B cell (primary cell): ENCODE data around the gene ATP8A2. TPM values are rescaled to one million over a fixed set of nuclear protein-coding genes. Genes with fewer than 3 reads are reported as not detected.

Experiments used
- ATAC-seq: fragments of 200-7000 bp; cut with Tn5 transposase; one replicate; pipeline ENCODE4 v1.10.0; 2021; ENCODE audit warnings: low read depth, mild to moderate bottlenecking, moderate number of reproducible peaks, moderate library complexity
- CTCF ChIA-PET: fragments of 350-600 bp; sonication (Branson Sonifier 250); formaldehyde crosslinking; loops from one replicate; lab custom pipeline; 2021; ENCODE audit warnings: antibody characterized with exemption, inconsistent platforms; lab: Charles Lee
- POLR2A ChIA-PET: fragments of 350-600 bp; sonication (Branson Sonifier 250); formaldehyde crosslinking; loops from one replicate; lab custom pipeline; 2021; ENCODE audit warnings: antibody characterized with exemption; lab: Charles Lee
- DNase-seq: peaks from one replicate; pipeline ENCODE4 v3.0.0; 2013
- H2AFZ ChIP-seq: 2 replicates; pipeline ENCODE4 v1.6.1; 2012; ENCODE audit warnings: mild to moderate bottlenecking, low read depth, low read length; ENCODE audit not compliant: insufficient read depth, poor library complexity, severe bottlenecking
- H3K27ac ChIP-seq, 2 donors: 1 replicate in 1 of 2; 2 replicates in 1 of 2; pipeline ENCODE4 v1.5.1; 2012 to 2013; ENCODE audit warnings: low read length in 2 of 2, mild to moderate bottlenecking in 2 of 2, moderate library complexity in 1 of 2
- H3K27me3 ChIP-seq, 4 experiments: fragments of 200-600 bp in 1 of 4; sonication (generic) in 1 of 4; replicated peaks in 1 of 4; 1 replicate in 2 of 4; 2 replicates in 2 of 4; pipeline versions ENCODE4 v1.6.1 to v1.7.0; 2013 to 2016; ENCODE audit warnings: low read length in 3 of 4, mild to moderate bottlenecking in 2 of 4, mixed read lengths in 1 of 4, moderate library complexity in 1 of 4; ENCODE audit not compliant: insufficient read depth in 4 of 4, control insufficient read depth in 3 of 4; ENCODE audit errors: control extremely low read depth in 1 of 4
- H3K36me3 ChIP-seq, 2 experiments: replicated peaks in 1 of 2; 1 replicate in 1 of 2; 2 replicates in 1 of 2; pipeline versions ENCODE4 v1.6.1 to v1.7.1; 2013; ENCODE audit warnings: low read length in 1 of 2; ENCODE audit not compliant: insufficient read depth in 2 of 2, control insufficient read depth in 1 of 2; ENCODE audit errors: control extremely low read depth in 1 of 2, extremely low read depth in 1 of 2
- H3K4me1 ChIP-seq, 2 donors: fragments of 200-600 bp in 1 of 2; sonication (generic) in 1 of 2; 1 replicate in 1 of 2; 2 replicates in 1 of 2; pipeline versions ENCODE4 v1.5.1 to v1.6.1; 2013 to 2017; ENCODE audit warnings: low read length in 2 of 2; ENCODE audit not compliant: control insufficient read depth in 2 of 2, insufficient read depth in 2 of 2
- H3K4me2 ChIP-seq: replicated peaks from 2 replicates; pipeline ENCODE3; 2012; ENCODE audit warnings: mild to moderate bottlenecking, low read depth, low read length; ENCODE audit not compliant: poor library complexity, severe bottlenecking
- H3K4me3 ChIP-seq, 5 experiments: fragments of 200-600 bp in 1 of 5; sonication (generic) in 1 of 5; 1 replicate in 3 of 5; 2 replicates in 2 of 5; pipeline versions ENCODE4 v1.5.1 to v1.7.0; 2011 to 2016; ENCODE audit warnings: low read length in 4 of 5, mild to moderate bottlenecking in 4 of 5, low read depth in 2 of 5, control low read depth in 1 of 5, moderate library complexity in 1 of 5; ENCODE audit not compliant: insufficient read depth in 1 of 5; ENCODE audit errors: control extremely low read depth in 1 of 5, extremely low read depth in 1 of 5
- H3K79me2 ChIP-seq: fragments of 200-600 bp; sonication (generic); one replicate; pipeline ENCODE4 v1.6.0; 2016; ENCODE audit warnings: low read length; ENCODE audit not compliant: control insufficient read depth, insufficient read depth
- H3K9ac ChIP-seq: fragments of 200-600 bp; sonication (generic); 2 replicates; pipeline ENCODE4 v1.6.1; 2017; ENCODE audit warnings: mild to moderate bottlenecking, low read length, moderate library complexity
- H3K9me3 ChIP-seq, 3 donors: one replicate each; pipeline versions ENCODE4 v1.6.1 to v1.7.1; 2013; ENCODE audit warnings: low read length in 2 of 3; ENCODE audit not compliant: control insufficient read depth in 2 of 3, insufficient read depth in 1 of 3; ENCODE audit errors: control extremely low read depth in 1 of 3
- H4K20me1 ChIP-seq: 2 replicates; pipeline ENCODE4 v1.6.0; 2012; ENCODE audit warnings: mild to moderate bottlenecking, low read length; ENCODE audit not compliant: insufficient read depth, control insufficient read depth, poor library complexity, severe bottlenecking
- H3K27ac Mint-ChIP-seq: one replicate; pipeline ENCODE4 v1.8.0; 2021; ENCODE audit warnings: mixed read lengths
- H3K27me3 Mint-ChIP-seq: one replicate; pipeline ENCODE4 v1.8.0; 2021; ENCODE audit warnings: mixed read lengths
- H3K4me1 Mint-ChIP-seq: one replicate; pipeline ENCODE4 v1.8.0; 2021; ENCODE audit warnings: mixed read lengths
- H3K4me3 Mint-ChIP-seq: one replicate; pipeline ENCODE4 v1.8.0; 2021; ENCODE audit warnings: mixed read lengths
- H3K9me3 Mint-ChIP-seq: one replicate; pipeline ENCODE4 v1.8.0; 2022; ENCODE audit warnings: mixed read lengths; ENCODE audit not compliant: insufficient read depth
- EZH2 ChIP-seq: IDR thresholded peaks from 2 replicates; pipeline ENCODE4 v1.6.1; 2012; ENCODE audit warnings: borderline replicate concordance, low read depth, mild to moderate bottlenecking, moderate library complexity, low read length; ENCODE audit not compliant: insufficient read depth, poor library complexity, severe bottlenecking
- WGBS: methylation state at CpG from one replicate; pipeline ENCODE4 v1.1.5; 2013; ENCODE audit warnings: missing lambda C conversion rate; ENCODE audit not compliant: insufficient coverage; 5-methylcytosine and 5-hydroxymethylcytosine counted together
- intact Hi-C: fragments of 100-400 bp; cut with micrococcal nuclease; formaldehyde crosslinking; loops from one replicate; pipeline ENCODE4 v1.10.0; 2022
- polyA plus RNA-seq: library from polyadenylated mRNA; depleted of rRNA; stranded (reverse); fragments of >200 nt; gene quantifications from 2 replicates; pipeline ENCODE4 v1.2.3, GENCODE V29; 2012
- total RNA-seq, 2 donors: library from RNA; stranded (reverse); fragments of 120-200 nt in 1 of 2; gene quantifications; 1 replicate in 1 of 2; 2 replicates in 1 of 2; pipeline versions ENCODE4 v1.2.3 to v1.2.4, GENCODE V29; 2013 to 2022
- TF ChIP-seq, protein P1 (sequence below): fragments of 200-600 bp; IDR thresholded peaks from one replicate; pipeline ENCODE4 v1.8.0; 2022; ENCODE audit warnings: antibody characterized with exemption, mild to moderate bottlenecking

Gene ATP8A2
- total and polyA plus RNA-seq, 2 donors (not counting 1 experiment from before 2014, with no cell fraction given), result not detected

DNA sequence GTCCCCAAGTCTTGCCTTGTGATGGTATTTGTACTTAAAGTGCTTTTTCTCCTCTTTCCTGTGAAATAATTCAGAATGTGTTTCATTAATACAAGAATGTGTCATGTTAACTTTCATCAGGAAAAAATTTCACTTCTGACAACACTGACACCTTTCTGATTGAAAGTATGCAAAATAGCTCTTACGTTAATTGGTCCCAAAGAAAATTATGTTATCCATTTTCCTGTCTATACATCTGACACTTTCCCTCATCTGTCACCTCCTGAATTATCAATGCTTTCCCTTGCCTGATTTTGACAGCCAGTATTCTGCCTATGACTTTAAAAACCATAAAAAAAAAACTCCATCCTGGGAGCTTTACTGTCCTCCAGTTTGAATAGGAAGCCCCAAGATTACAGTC is 336.5 kb downstream of the ATP8A2 start:
- H3K9ac ChIP-seq, result no peak overlapping the region
- Mint-ChIP-seq H3K27ac (no peak overlapping the region), H3K4me3 (no peak overlapping the region), H3K4me1 (no peaks in the 10 kb centered on the region), H3K27me3 (no peaks in the 10 kb centered on the region), H3K9me3 (no peaks in the 10 kb centered on the region)
- no peak overlapping the region for H3K4me3 ChIP-seq
- no peaks in the 10 kb centered on the region for H3K79me2 ChIP-seq
- no peak overlapping the region for H2AFZ ChIP-seq
- ChIA-PET CTCF (no interaction called here), POLR2A (no interaction called here)
- 100% methylated on average over 1 of the region's 1 CpG for WGBS
- intact Hi-C loops, result no loop called here
- no peaks in the 10 kb centered on the region for H3K36me3 ChIP-seq
- no peaks in the 10 kb centered on the region for H3K27me3 ChIP-seq
- no peak overlapping the region for H3K4me2 ChIP-seq
- TF ChIP-seq, protein P1, sequence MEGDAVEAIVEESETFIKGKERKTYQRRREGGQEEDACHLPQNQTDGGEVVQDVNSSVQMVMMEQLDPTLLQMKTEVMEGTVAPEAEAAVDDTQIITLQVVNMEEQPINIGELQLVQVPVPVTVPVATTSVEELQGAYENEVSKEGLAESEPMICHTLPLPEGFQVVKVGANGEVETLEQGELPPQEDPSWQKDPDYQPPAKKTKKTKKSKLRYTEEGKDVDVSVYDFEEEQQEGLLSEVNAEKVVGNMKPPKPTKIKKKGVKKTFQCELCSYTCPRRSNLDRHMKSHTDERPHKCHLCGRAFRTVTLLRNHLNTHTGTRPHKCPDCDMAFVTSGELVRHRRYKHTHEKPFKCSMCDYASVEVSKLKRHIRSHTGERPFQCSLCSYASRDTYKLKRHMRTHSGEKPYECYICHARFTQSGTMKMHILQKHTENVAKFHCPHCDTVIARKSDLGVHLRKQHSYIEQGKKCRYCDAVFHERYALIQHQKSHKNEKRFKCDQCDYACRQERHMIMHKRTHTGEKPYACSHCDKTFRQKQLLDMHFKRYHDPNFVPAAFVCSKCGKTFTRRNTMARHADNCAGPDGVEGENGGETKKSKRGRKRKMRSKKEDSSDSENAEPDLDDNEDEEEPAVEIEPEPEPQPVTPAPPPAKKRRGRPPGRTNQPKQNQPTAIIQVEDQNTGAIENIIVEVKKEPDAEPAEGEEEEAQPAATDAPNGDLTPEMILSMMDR, result no peak
- TF ChIP-seq EZH2, result no peak
- no peak overlapping the region for H3K27ac ChIP-seq
- H3K9me3 ChIP-seq, result peaks cover 0 to 3% (median 0%) of the 10 kb centered on the region in 3 donors
- ATAC-seq (no peak), DNase-seq (no peak)
- H4K20me1 ChIP-seq, result no peaks in the 10 kb centered on the region
- H3K4me1 ChIP-seq, result no peaks in the 10 kb centered on the region

DNA sequence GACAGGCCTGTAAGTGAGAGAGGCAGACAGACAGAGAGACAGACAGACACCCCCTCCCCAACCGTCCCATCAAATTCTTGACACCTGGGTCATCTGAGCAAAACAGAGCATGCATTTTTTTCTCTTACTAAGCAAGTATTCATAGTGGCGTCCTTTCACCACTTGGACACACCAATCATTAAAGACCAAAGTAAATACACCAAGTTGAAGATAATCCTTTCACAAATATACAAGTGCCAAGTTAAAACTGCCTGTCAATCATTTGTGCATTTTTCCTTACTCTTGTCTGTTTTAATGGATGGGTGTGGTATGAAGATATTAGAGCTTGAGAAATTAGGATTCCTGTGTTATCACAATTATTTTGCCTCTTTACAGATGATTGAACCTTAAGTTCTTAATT is 337.3 kb downstream of the ATP8A2 start:
- no peak overlapping the region for H3K4me3 ChIP-seq
- no peak for DNase-seq
- H4K20me1 ChIP-seq, result no peaks in the 10 kb centered on the region
- intact Hi-C loops, result no loop called here
- no peaks in the 10 kb centered on the region for H3K27me3 ChIP-seq
- H3K4me3 Mint-ChIP-seq, result no peak overlapping the region
- no peaks in the 10 kb centered on the region for H3K36me3 ChIP-seq
- WGBS, result 92% methylated on average over 2 of the region's 2 CpGs
- no peaks in the 10 kb centered on the region for H3K4me1 ChIP-seq
- no peaks in the 10 kb centered on the region for H3K4me1 Mint-ChIP-seq
- CTCF ChIA-PET, result no interaction called here
- peaks cover 0 to 3% (median 0%) of the 10 kb centered on the region in 3 donors for H3K9me3 ChIP-seq
- POLR2A ChIA-PET, result no interaction called here
- H2AFZ ChIP-seq, result no peak overlapping the region
- H3K27ac ChIP-seq, result no peak overlapping the region
- no peak for ATAC-seq
- H3K79me2 ChIP-seq, result no peaks in the 10 kb centered on the region
- H3K27ac Mint-ChIP-seq, result no peak overlapping the region
- TF ChIP-seq, protein P1, result no peak
- no peak for TF ChIP-seq EZH2
- no peak overlapping the region for H3K4me2 ChIP-seq
- no peak overlapping the region for H3K9ac ChIP-seq
- no peaks in the 10 kb centered on the region for H3K27me3 Mint-ChIP-seq
- H3K9me3 Mint-ChIP-seq, result no peaks in the 10 kb centered on the region
